GM12892 (cell line): ENCODE measurements around the gene MEN1.

Source experiments
- POLR2A ChIP-seq: IDR thresholded peaks from 2 replicates; pipeline ENCODE4 v1.6.1; 2011; ENCODE audit warnings: low read depth, low read length, control low read depth
- POLR2AphosphoS5 ChIP-seq: IDR thresholded peaks from 2 replicates; pipeline ENCODE4 v1.6.1; 2011; ENCODE audit warnings: low read depth, low read length, control low read depth
- TAF1 ChIP-seq: IDR thresholded peaks from 2 replicates; pipeline ENCODE4 v1.6.1; 2011; ENCODE audit warnings: low read depth, mild to moderate bottlenecking, control low read depth, low read length, borderline replicate concordance

- TF ChIP-seq POLR2A (no peak), TAF1 (no peak), POLR2AphosphoS5 (no peak)
Observed at GRCh38 chr11:64803846-64804345, 6.5 kb downstream of the MEN1 start.
